PFSK-1 (cell line): ENCODE results near the gene LINC00632.

Experiments used
- POLR2AphosphoS5 ChIP-seq: IDR thresholded peaks from 2 replicates; pipeline ENCODE4 v1.6.1; 2012; ENCODE audit warnings: low read depth, mild to moderate bottlenecking, control low read depth, low read length, moderate library complexity
- SIN3A ChIP-seq: IDR thresholded peaks from 2 replicates; pipeline ENCODE4 v1.6.1; 2012; ENCODE audit warnings: mild to moderate bottlenecking, low read length, moderate library complexity, borderline replicate concordance; ENCODE audit not compliant: insufficient read depth
- TAF1 ChIP-seq: IDR thresholded peaks from 2 replicates; pipeline ENCODE4 v1.6.1; 2012; ENCODE audit warnings: low read length, control low read depth, borderline replicate concordance; ENCODE audit not compliant: insufficient read depth
- TF ChIP-seq, protein P1 (sequence below), 2 experiments: IDR thresholded peaks; 2 replicates each; pipeline versions ENCODE4 v1.6.1 to v1.8.0; 2011 to 2012; ENCODE audit warnings: low read depth in 2 of 2, low read length in 2 of 2, control low read depth in 1 of 2, inconsistent platforms in 1 of 2, mild to moderate bottlenecking in 1 of 2, moderate library complexity in 1 of 2; ENCODE audit not compliant: insufficient read depth in 1 of 2

DNA sequence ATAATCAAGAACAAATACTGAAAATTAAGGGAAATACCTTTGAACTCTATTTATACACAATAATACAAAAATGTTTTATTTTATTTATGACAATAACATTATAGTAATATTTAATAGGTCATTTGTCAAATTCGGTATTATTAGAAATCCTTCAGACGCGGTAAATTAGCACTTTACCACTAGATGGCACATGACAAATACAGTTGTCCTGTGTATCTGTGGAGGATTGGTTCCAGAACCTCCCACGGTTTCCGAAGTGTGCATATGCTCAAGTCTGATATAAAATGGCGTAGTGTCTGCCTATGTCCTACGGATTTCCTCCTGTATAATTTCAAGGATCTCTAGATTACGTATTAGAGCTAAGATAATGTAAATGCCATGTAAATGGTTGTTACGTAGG lies 8.1 kb upstream of the LINC00632 start:
- TF ChIP-seq POLR2AphosphoS5 (no peak), TAF1 (no peak), SIN3A (no peak)
- TF ChIP-seq, protein P1, sequence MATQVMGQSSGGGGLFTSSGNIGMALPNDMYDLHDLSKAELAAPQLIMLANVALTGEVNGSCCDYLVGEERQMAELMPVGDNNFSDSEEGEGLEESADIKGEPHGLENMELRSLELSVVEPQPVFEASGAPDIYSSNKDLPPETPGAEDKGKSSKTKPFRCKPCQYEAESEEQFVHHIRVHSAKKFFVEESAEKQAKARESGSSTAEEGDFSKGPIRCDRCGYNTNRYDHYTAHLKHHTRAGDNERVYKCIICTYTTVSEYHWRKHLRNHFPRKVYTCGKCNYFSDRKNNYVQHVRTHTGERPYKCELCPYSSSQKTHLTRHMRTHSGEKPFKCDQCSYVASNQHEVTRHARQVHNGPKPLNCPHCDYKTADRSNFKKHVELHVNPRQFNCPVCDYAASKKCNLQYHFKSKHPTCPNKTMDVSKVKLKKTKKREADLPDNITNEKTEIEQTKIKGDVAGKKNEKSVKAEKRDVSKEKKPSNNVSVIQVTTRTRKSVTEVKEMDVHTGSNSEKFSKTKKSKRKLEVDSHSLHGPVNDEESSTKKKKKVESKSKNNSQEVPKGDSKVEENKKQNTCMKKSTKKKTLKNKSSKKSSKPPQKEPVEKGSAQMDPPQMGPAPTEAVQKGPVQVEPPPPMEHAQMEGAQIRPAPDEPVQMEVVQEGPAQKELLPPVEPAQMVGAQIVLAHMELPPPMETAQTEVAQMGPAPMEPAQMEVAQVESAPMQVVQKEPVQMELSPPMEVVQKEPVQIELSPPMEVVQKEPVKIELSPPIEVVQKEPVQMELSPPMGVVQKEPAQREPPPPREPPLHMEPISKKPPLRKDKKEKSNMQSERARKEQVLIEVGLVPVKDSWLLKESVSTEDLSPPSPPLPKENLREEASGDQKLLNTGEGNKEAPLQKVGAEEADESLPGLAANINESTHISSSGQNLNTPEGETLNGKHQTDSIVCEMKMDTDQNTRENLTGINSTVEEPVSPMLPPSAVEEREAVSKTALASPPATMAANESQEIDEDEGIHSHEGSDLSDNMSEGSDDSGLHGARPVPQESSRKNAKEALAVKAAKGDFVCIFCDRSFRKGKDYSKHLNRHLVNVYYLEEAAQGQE (IDR thresholded peaks at IDR 0.05; ENCODE audit: insufficient read depth in 1 of 2, low read depth in 2 of 2, low read length in 2 of 2): no peak
